ENCODE measurements around the gene IGSF9. TPM values are rescaled to one million over a fixed set of nuclear protein-coding genes. Genes with fewer than 3 reads are reported as not detected.

Gene IGSF9
- total and polyA plus RNA-seq, 2 experiments from 2014 or later: 0.13 TPM; not detected in 1

GRCh38 chr1:159914252-159915018 lies 31.0 kb downstream of the IGSF9 start:
- H3K4me1 ChIP-seq (ENCODE audit: insufficient read depth): peaks cover 66% of the 10 kb centered on the region
- no peaks in the 10 kb centered on the region for H3K9me2 ChIP-seq (ENCODE audit: insufficient read depth)
- no peak overlapping the region for H2AFZ ChIP-seq
- H3K27ac ChIP-seq: no peak overlapping the region
- TF ChIP-seq EZH2phosphoT487 (IDR thresholded peaks at IDR 0.05; ENCODE audit: insufficient read depth, low read depth) (no peak), EZH2 (IDR thresholded peaks at IDR 0.05; ENCODE audit: insufficient read depth, poor library complexity, severe bottlenecking) (no peak)
- 91 to 92% methylated on average over 9 to 10 of the region's 10 CpGs for WGBS, 2 experiments (ENCODE audit: low coverage in 1 of 2, low lambda C conversion rate in 2 of 2, missing lambda C conversion rate in 2 of 2)
- no peak overlapping the region for H3K4me2 ChIP-seq (ENCODE audit: unreplicated experiment)
- H3K9ac ChIP-seq: no peak overlapping the region
- H3F3A ChIP-seq (ENCODE audit: insufficient read depth): peaks cover 38% of the 10 kb centered on the region
- H4K20me1 ChIP-seq (ENCODE audit: insufficient read depth): no peaks in the 10 kb centered on the region
- DNase-seq: no peak
- no peak overlapping the region for H3K4me3 ChIP-seq
- in situ Hi-C loops (cut with MboI): no loop called here
- H3K27me3 ChIP-seq (replicated peaks; ENCODE audit: insufficient read depth): no peaks in the 10 kb centered on the region
- no peaks in the 10 kb centered on the region for H3K9me3 ChIP-seq (ENCODE audit: low read depth)
- peaks cover 14% of the 10 kb centered on the region for H3K36me3 ChIP-seq (ENCODE audit: low read depth)
- H3K79me2 ChIP-seq (ENCODE audit: insufficient read depth): peaks cover 8% of the 10 kb centered on the region

- H3K36me3 ChIP-seq (ENCODE audit: low read depth): peaks cover 6% of the 10 kb centered on the region
- in situ Hi-C loops (cut with MboI): no loop called here
- H3K4me1 ChIP-seq (ENCODE audit: insufficient read depth): peaks cover 63% of the 10 kb centered on the region
- H3K9me3 ChIP-seq (ENCODE audit: low read depth): no peaks in the 10 kb centered on the region
- DNase-seq: no peak
- no peak overlapping the region for H3K4me2 ChIP-seq (ENCODE audit: unreplicated experiment)
- TF ChIP-seq EZH2phosphoT487 (IDR thresholded peaks at IDR 0.05; ENCODE audit: insufficient read depth, low read depth) (no peak), EZH2 (IDR thresholded peaks at IDR 0.05; ENCODE audit: insufficient read depth, poor library complexity, severe bottlenecking) (no peak)
- H3K79me2 ChIP-seq (ENCODE audit: insufficient read depth): no peaks in the 10 kb centered on the region
- no peak overlapping the region for H2AFZ ChIP-seq
- no peaks in the 10 kb centered on the region for H4K20me1 ChIP-seq (ENCODE audit: insufficient read depth)
- no peak overlapping the region; the same call in 1 of the 2 replicates for H3K27ac ChIP-seq
- WGBS, 2 experiments (ENCODE audit: low coverage in 1 of 2, low lambda C conversion rate in 2 of 2, missing lambda C conversion rate in 2 of 2): 76 to 78% methylated on average over 5 of the region's 5 CpGs
- H3K9ac ChIP-seq: no peak overlapping the region
- H3K4me3 ChIP-seq: no peak overlapping the region
- H3F3A ChIP-seq (ENCODE audit: insufficient read depth): peaks cover 29% of the 10 kb centered on the region
- H3K27me3 ChIP-seq (replicated peaks; ENCODE audit: insufficient read depth): no peaks in the 10 kb centered on the region
- no peaks in the 10 kb centered on the region for H3K9me2 ChIP-seq (ENCODE audit: insufficient read depth)
Measured at GRCh38 chr1:159913451-159914192, 31.8 kb downstream of the IGSF9 start.

- Histone ChIP-seq H3K4me3 (no peak overlapping the region), H4K20me1 (ENCODE audit: insufficient read depth) (no peaks in the 10 kb centered on the region), H3K9me2 (ENCODE audit: insufficient read depth) (no peaks in the 10 kb centered on the region), H3K9me3 (ENCODE audit: low read depth) (no peaks in the 10 kb centered on the region), H3K79me2 (ENCODE audit: insufficient read depth) (no peaks in the 10 kb centered on the region), H3K27me3 (replicated peaks; ENCODE audit: insufficient read depth) (no peaks in the 10 kb centered on the region), H3K27ac (peak overlapping the region; percentile 73), H3K4me2 (ENCODE audit: unreplicated experiment) (no peak overlapping the region), H3K9ac (peak overlapping the region; percentile 59), H3K4me1 (ENCODE audit: insufficient read depth) (peaks cover 44% of the 10 kb centered on the region), H3K36me3 (ENCODE audit: low read depth) (no peaks in the 10 kb centered on the region), H2AFZ (no peak overlapping the region), H3F3A (ENCODE audit: insufficient read depth) (peaks cover 15% of the 10 kb centered on the region)
- 90 to 93% methylated on average over 6 of the region's 6 CpGs for WGBS, 2 experiments (ENCODE audit: low coverage in 1 of 2, low lambda C conversion rate in 2 of 2, missing lambda C conversion rate in 2 of 2)
- TF ChIP-seq EZH2phosphoT487 (IDR thresholded peaks at IDR 0.05; ENCODE audit: insufficient read depth, low read depth) (no peak), EZH2 (IDR thresholded peaks at IDR 0.05; ENCODE audit: insufficient read depth, poor library complexity, severe bottlenecking) (no peak)
- in situ Hi-C loops (cut with MboI): no loop called here
- DNase-seq: no peak
Measured at GRCh38 chr1:159911326-159912070, 33.9 kb downstream of the IGSF9 start.
